GM19463 (cell line): ENCODE data around the gene IL1RAPL2.

Experiments
- ATAC-seq: cut with Tn5 transposase; IDR thresholded peaks from one replicate; pipeline ENCODE4 v1.9.1; 2021; ENCODE audit warnings: mild to moderate bottlenecking, moderate library complexity; ENCODE audit not compliant: unreplicated experiment

IL1RAPL2 gene

GRCh38 chrX:105543283-105543682 is 977.3 kb downstream of the IL1RAPL2 start:
- no peak for ATAC-seq

- no peak for ATAC-seq
Measured at GRCh38 chrX:105550043-105550663, 984.2 kb downstream of the IL1RAPL2 start.

GRCh38 chrX:105552395-105552794 is 986.4 kb downstream of the IL1RAPL2 start:
- ATAC-seq: no peak

- no peak for ATAC-seq
Measured at GRCh38 chrX:105553118-105553517, 987.1 kb downstream of the IL1RAPL2 start.

- ATAC-seq: no peak
Measured at GRCh38 chrX:105564501-105564900, 998.5 kb downstream of the IL1RAPL2 start.

- no peak for ATAC-seq
Measured at GRCh38 chrX:105565856-105566255, 999.9 kb downstream of the IL1RAPL2 start.

GRCh38 chrX:105567082-105567481 is 1001.1 kb downstream of the IL1RAPL2 start:
- ATAC-seq: no peak

GRCh38 chrX:105608745-105609144 is 1042.7 kb downstream of the IL1RAPL2 start:
- no peak for ATAC-seq

GRCh38 chrX:105609530-105609929 is 1043.5 kb downstream of the IL1RAPL2 start:
- ATAC-seq: no peak

- ATAC-seq: no peak
Measured at GRCh38 chrX:105610411-105610810, 1044.4 kb downstream of the IL1RAPL2 start.

- no peak for ATAC-seq
Measured at GRCh38 chrX:105618393-105619101, 1052.5 kb downstream of the IL1RAPL2 start.

GRCh38 chrX:105634180-105634579 is 1068.2 kb downstream of the IL1RAPL2 start:
- ATAC-seq: no peak

- ATAC-seq: no peak
Measured at GRCh38 chrX:105635794-105636193, 1069.8 kb downstream of the IL1RAPL2 start.

GRCh38 chrX:105636667-105637066 is 1070.7 kb downstream of the IL1RAPL2 start:
- no peak for ATAC-seq

- ATAC-seq: no peak
Measured at GRCh38 chrX:105645667-105646357, 1079.8 kb downstream of the IL1RAPL2 start.

- no peak for ATAC-seq
Measured at GRCh38 chrX:105646592-105647372, 1080.8 kb downstream of the IL1RAPL2 start.

GRCh38 chrX:105647749-105648148 is 1081.8 kb downstream of the IL1RAPL2 start:
- no peak for ATAC-seq

GRCh38 chrX:105648732-105649131 is 1082.7 kb downstream of the IL1RAPL2 start:
- no peak for ATAC-seq

- ATAC-seq: no peak
Measured at GRCh38 chrX:105650577-105650976, 1084.6 kb downstream of the IL1RAPL2 start.

- ATAC-seq: no peak
Measured at GRCh38 chrX:105650986-105651385, 1085.0 kb downstream of the IL1RAPL2 start.

- no peak for ATAC-seq
Measured at GRCh38 chrX:105653891-105654290, 1087.9 kb downstream of the IL1RAPL2 start.
